CD4-positive, alpha-beta T cell (primary cell): Measurements from ENCODE around the gene HOXA5. TPM values are rescaled to one million over a fixed set of nuclear protein-coding genes. Genes with fewer than 3 reads are reported as not detected.

Experiments
- ATAC-seq: fragments of 200-7000 bp; cut with Tn5 transposase; one replicate; pipeline ENCODE4 v1.10.0; 2022; ENCODE audit warnings: mild to moderate bottlenecking; ENCODE audit not compliant: poor library complexity
- CTCF ChIA-PET: fragments of 350-600 bp; sonication (Branson Sonifier 250); formaldehyde crosslinking; loops from one replicate; lab custom pipeline; 2021; ENCODE audit warnings: antibody characterized with exemption, inconsistent platforms; lab: Charles Lee
- POLR2A ChIA-PET: fragments of 350-600 bp; sonication (Branson Sonifier 250); formaldehyde crosslinking; loops from one replicate; lab custom pipeline; 2021; ENCODE audit warnings: antibody characterized with exemption, inconsistent platforms; lab: Charles Lee
- DNase-seq, 14 experiments: peaks; one replicate each; pipeline ENCODE4 v3.0.0-alpha.2; 2013 to 2020; ENCODE audit warnings: mixed read lengths in 2 of 14
- H3K27ac ChIP-seq, 2 donors: one replicate each; pipeline versions ENCODE4 v1.5.1 to v1.7.0; 2013; ENCODE audit warnings: low read length in 2 of 2, low read depth in 1 of 2, mild to moderate bottlenecking in 1 of 2
- H3K27me3 ChIP-seq, 2 experiments: 1 replicate in 1 of 2; 2 replicates in 1 of 2; pipeline versions ENCODE4 v1.6.1 to v1.7.0; 2013; ENCODE audit warnings: low read length in 2 of 2, control low read depth in 1 of 2, mild to moderate bottlenecking in 1 of 2, moderate library complexity in 1 of 2; ENCODE audit not compliant: insufficient read depth in 2 of 2, control insufficient read depth in 1 of 2
- H3K36me3 ChIP-seq: one replicate; pipeline ENCODE4 v1.6.1; 2013; ENCODE audit warnings: low read length, control low read depth; ENCODE audit not compliant: insufficient read depth
- H3K4me1 ChIP-seq: one replicate; pipeline ENCODE4 v1.6.1; 2013; ENCODE audit warnings: low read length, control low read depth; ENCODE audit not compliant: insufficient read depth
- H3K4me3 ChIP-seq: one replicate; pipeline ENCODE4 v1.5.1; 2013; ENCODE audit warnings: mild to moderate bottlenecking, low read length, moderate library complexity
- H3K9me3 ChIP-seq, 2 experiments: 1 replicate in 1 of 2; 2 replicates in 1 of 2; pipeline versions ENCODE4 v1.6.1 to v1.7.0; 2013; ENCODE audit warnings: low read length in 2 of 2, mild to moderate bottlenecking in 2 of 2, control low read depth in 1 of 2, moderate library complexity in 1 of 2; ENCODE audit not compliant: control insufficient read depth in 1 of 2, insufficient read depth in 1 of 2
- H3K27ac Mint-ChIP-seq: one replicate; pipeline ENCODE4 v1.8.0; 2020; ENCODE audit warnings: mixed read lengths
- H3K27me3 Mint-ChIP-seq: one replicate; pipeline ENCODE4 v1.8.0; 2021; ENCODE audit warnings: mixed read lengths
- H3K36me3 Mint-ChIP-seq: one replicate; pipeline ENCODE4 v1.8.0; 2021; ENCODE audit warnings: low read depth, mixed read lengths
- H3K4me1 Mint-ChIP-seq: one replicate; pipeline ENCODE4 v1.8.0; 2021; ENCODE audit warnings: low read depth, mixed read lengths
- H3K4me3 Mint-ChIP-seq: one replicate; pipeline ENCODE4 v1.8.0; 2020; ENCODE audit warnings: mild to moderate bottlenecking, mixed read lengths
- H3K9me3 Mint-ChIP-seq: one replicate; pipeline ENCODE4 v1.8.0; 2020; ENCODE audit warnings: mixed read lengths
- intact Hi-C, 2 experiments: fragments of 100-400 bp; cut with DNase I in 1 of 2; cut with micrococcal nuclease in 1 of 2; formaldehyde crosslinking; loops; one replicate each; pipeline versions ENCODE4 v1.15.1 to v1.9.0; 2023 to 2025; cut with DNase I, micrococcal nuclease
- total RNA-seq, 174 experiments: library from RNA in 2 of 174; stranded (reverse) in 2 of 174; gene quantifications; one replicate each; pipeline ENCODE4 v1.2.3 and lab custom pipeline; 2021 to 2026
- TF ChIP-seq, protein P1 (sequence below): fragments of 200-600 bp; IDR thresholded peaks from one replicate; pipeline ENCODE4 v1.8.0; 2022; ENCODE audit warnings: antibody characterized with exemption, mild to moderate bottlenecking

HOXA5 gene
- total RNA-seq, 2 experiments from 2014 or later, result not detected

DNA sequence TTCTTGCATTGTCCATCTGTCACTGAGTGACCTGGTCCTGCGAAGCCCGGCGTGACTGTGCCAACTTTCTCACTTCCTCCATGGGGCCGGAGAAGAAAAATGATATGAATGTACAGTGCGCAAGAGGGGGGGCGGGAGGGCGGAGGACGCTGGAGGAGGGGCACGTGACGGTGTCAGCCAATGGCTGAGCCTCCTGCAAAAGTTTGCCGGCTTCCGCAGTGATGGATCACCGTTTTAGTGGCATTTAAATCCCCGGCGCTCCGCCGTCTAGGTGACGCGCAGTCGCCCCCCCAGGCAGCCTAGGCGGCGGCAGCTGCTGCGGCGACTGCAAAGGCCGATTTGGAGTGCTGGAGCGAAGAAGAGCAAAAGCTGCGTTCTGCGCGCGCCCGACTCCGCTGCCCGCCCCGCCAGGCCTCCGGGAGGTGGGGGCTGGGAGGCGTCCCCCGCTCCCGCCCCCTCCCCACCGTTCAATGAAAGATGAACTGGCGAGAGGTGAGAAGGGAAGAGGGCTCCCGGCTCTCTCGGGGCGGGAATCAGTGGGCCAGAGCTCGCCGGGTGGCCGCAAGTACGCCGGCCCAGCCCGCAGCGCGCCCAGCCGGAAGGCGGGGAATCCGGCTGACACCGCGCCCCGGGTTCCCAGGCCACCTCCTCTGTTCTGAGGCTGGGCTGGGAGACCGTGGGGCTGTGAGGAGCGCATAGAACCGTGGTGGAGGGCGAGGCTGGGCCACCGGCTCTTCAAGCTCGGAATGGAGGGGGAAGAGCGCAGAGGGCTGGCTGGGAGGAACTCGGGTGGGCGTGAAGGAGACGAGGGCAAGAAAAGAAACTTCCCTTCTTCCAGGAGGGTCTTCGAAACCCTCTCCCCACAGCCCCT, 47.3 kb downstream of the HOXA5 start, which contains the start of gene HOXA1:
Gene HOXA1 (minus strand): TSS at position 104 of the 871 bp plus-strand sequence. CDS start 88 bp downstream, at position 16.
- H3K9me3 Mint-ChIP-seq, result no peaks in the 10 kb centered on the region
- TF ChIP-seq, protein P1, sequence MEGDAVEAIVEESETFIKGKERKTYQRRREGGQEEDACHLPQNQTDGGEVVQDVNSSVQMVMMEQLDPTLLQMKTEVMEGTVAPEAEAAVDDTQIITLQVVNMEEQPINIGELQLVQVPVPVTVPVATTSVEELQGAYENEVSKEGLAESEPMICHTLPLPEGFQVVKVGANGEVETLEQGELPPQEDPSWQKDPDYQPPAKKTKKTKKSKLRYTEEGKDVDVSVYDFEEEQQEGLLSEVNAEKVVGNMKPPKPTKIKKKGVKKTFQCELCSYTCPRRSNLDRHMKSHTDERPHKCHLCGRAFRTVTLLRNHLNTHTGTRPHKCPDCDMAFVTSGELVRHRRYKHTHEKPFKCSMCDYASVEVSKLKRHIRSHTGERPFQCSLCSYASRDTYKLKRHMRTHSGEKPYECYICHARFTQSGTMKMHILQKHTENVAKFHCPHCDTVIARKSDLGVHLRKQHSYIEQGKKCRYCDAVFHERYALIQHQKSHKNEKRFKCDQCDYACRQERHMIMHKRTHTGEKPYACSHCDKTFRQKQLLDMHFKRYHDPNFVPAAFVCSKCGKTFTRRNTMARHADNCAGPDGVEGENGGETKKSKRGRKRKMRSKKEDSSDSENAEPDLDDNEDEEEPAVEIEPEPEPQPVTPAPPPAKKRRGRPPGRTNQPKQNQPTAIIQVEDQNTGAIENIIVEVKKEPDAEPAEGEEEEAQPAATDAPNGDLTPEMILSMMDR, result no peak
- H3K36me3 Mint-ChIP-seq, result no peaks in the 10 kb centered on the region
- Histone ChIP-seq H3K36me3 (no peaks in the 10 kb centered on the region), H3K9me3 (peaks cover 0 to 16% of the 10 kb centered on the region in 2 experiments), H3K4me3 (peak within 1 kb of the TSS; percentile 77), H3K27me3 (peaks cover 63 to 79% of the 10 kb centered on the region in 2 experiments), H3K27ac (peak within 1 kb of the TSS in 1 of 2 donors; percentile 17), H3K4me1 (peaks cover 43% of the 10 kb centered on the region)
- H3K27ac Mint-ChIP-seq, result no peak within 1 kb of the TSS
- POLR2A ChIA-PET, result interaction anchor here (0.5 to 1.2 kb wide), 4 partner anchors 12 to 237 kb away, joined by 3 read pairs; no protein-coding TSS in a partner anchor
- CTCF ChIA-PET, result no interaction called here
- peak; percentile 24 to 92 (median 60) for DNase-seq
- peak; percentile 85 for ATAC-seq
- H3K4me3 Mint-ChIP-seq, result peak within 1 kb of the TSS; percentile 90
- peaks cover 22% of the 10 kb centered on the region for H3K4me1 Mint-ChIP-seq
- peaks cover 91% of the 10 kb centered on the region for H3K27me3 Mint-ChIP-seq
- intact Hi-C loops, result loop anchor here in 1 of 2 experiments (10.0 kb wide), 2 partner anchors 231 to 1241 kb away; partner anchors contain the start of gene SKAP2

DNA sequence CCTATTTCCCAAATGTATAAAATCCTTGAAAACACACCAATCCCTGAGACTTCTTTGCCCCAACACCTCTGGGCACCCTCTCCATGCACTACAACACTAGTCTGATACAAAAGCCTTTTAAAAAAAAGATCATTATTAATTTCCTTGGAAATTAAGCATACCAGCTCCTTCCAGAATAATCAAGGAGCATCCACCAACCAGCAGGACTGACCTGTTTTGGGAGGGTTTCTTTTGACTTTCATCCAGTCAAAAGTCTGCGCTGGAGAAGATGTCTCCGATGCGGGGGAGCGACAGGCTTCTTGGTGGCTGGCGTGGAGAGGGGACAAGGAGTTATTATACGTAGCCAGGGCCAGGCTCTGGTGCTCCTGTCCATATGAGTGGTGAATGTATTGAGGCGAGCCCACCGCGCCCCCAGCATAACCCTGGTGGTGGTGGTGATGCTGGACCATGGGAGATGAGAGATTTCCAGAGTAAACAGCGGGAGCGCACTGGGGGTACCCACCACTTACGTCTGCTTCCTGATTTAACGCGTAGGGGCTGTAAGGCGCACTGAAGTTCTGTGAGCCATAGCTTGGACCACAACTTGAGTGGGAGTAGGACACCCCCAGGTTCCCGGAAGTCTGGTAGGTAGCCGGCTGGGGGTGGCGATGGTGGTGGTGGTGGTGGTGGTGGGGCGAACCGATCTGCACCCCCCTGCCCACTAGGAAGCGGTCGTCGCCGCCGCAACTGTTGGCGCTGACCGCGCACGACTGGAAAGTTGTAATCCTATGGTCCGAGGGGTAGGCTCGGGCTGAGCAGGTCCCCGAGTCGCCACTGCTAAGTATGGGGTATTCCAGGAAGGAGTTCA, 48.2 kb downstream of the HOXA5 start:
- Mint-ChIP-seq H3K9me3 (no peaks in the 10 kb centered on the region), H3K36me3 (no peaks in the 10 kb centered on the region), H3K27ac (no peak overlapping the region), H3K4me1 (peaks cover 22% of the 10 kb centered on the region), H3K27me3 (peaks cover 91% of the 10 kb centered on the region), H3K4me3 (peak overlapping the region; percentile 90)
- DNase-seq, result peak in 4 of 14 experiments; percentile 21 to 46 (median 26)
- Histone ChIP-seq H3K4me1 (peaks cover 43% of the 10 kb centered on the region), H3K4me3 (peak overlapping the region; percentile 77), H3K36me3 (no peaks in the 10 kb centered on the region), H3K27ac (no peak overlapping the region), H3K27me3 (peaks cover 63 to 77% of the 10 kb centered on the region in 2 experiments), H3K9me3 (peaks cover 0 to 15% of the 10 kb centered on the region in 2 experiments)
- ChIA-PET POLR2A (interaction anchor here (1.2 kb wide), 1 partner anchor 11 kb away, joined by 3 read pairs; no protein-coding TSS in a partner anchor), CTCF (interaction anchor here (0.6 kb wide), 1 partner anchor 595 kb away, joined by 3 read pairs; no protein-coding TSS in a partner anchor)
- intact Hi-C loops, result loop anchor here in 1 of 2 experiments (10.0 kb wide), 2 partner anchors 230 to 1240 kb away; partner anchors contain the start of gene SKAP2
- ATAC-seq, result no peak
- TF ChIP-seq, protein P1, result no peak
